ENCODE measurements around the gene RAPGEF2.

RAPGEF2 gene

DNA sequence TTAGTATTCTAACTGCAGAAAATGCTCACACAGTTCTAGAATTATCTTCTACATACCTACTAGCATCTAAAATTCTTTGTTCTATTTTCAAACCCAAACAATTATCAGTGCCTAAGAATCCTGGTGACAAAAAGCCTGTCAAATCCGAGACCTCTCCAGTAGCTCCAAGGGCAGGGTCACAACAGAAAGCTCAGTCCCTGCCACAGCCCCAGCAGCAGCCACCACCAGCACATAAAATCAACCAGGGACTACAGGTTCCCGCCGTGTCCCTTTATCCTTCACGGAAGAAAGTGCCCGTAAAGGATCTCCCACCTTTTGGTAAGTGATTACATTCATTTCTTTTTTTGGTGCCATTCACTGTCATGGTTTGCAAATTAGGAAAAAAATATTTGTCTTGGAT, 243.8 kb downstream of the RAPGEF2 start:
- peaks cover 0 to 71% of the 10 kb centered on the region in 2 experiments; a peak in 1 of 3 replicates for H3K36me3 ChIP-seq (ENCODE audit: control insufficient read depth in 2 of 2, insufficient read depth in 1 of 2, low read length in 2 of 2)
- ChIA-PET POLR2A (no interaction called here), CTCF (no interaction called here)
- TF ChIP-seq ZNF211 (tag by site-specific recombination; IDR thresholded peaks at IDR 0.05; ENCODE audit: low read depth): no peak
- TF ChIP-seq, protein P1, sequence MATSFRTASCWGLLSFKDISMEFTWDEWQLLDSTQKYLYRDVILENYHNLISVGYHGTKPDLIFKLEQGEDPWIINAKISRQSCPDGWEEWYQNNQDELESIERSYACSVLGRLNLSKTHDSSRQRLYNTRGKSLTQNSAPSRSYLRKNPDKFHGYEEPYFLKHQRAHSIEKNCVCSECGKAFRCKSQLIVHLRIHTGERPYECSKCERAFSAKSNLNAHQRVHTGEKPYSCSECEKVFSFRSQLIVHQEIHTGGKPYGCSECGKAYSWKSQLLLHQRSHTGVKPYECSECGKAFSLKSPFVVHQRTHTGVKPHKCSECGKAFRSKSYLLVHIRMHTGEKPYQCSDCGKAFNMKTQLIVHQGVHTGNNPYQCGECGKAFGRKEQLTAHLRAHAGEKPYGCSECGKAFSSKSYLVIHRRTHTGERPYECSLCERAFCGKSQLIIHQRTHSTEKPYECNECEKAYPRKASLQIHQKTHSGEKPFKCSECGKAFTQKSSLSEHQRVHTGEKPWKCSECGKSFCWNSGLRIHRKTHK (tag by site-specific recombination; IDR thresholded peaks at IDR 0.05): no peak
- no peak for TF ChIP-seq ZEB2 (tag by site-specific recombination; IDR thresholded peaks at IDR 0.05)
- TF ChIP-seq RBAK (tag by site-specific recombination; IDR thresholded peaks at IDR 0.05): no peak
- no peak for TF ChIP-seq ZNF529 (tag by site-specific recombination; IDR thresholded peaks at IDR 0.05; ENCODE audit: insufficient replicate concordance)
- TF ChIP-seq ZNF521 (tag by site-specific recombination; IDR thresholded peaks at IDR 0.05): no peak
- TF ChIP-seq, protein P2, sequence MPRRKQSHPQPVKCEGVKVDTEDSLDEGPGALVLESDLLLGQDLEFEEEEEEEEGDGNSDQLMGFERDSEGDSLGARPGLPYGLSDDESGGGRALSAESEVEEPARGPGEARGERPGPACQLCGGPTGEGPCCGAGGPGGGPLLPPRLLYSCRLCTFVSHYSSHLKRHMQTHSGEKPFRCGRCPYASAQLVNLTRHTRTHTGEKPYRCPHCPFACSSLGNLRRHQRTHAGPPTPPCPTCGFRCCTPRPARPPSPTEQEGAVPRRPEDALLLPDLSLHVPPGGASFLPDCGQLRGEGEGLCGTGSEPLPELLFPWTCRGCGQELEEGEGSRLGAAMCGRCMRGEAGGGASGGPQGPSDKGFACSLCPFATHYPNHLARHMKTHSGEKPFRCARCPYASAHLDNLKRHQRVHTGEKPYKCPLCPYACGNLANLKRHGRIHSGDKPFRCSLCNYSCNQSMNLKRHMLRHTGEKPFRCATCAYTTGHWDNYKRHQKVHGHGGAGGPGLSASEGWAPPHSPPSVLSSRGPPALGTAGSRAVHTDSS (tag by site-specific recombination; IDR thresholded peaks at IDR 0.05): no peak
- TF ChIP-seq ZNF155 (tag by site-specific recombination; IDR thresholded peaks at IDR 0.05): no peak
- no peak for TF ChIP-seq SETDB1 (IDR thresholded peaks at IDR 0.05; ENCODE audit: insufficient read length, low read length)
- TF ChIP-seq ZFP3 (tag by site-specific recombination; IDR thresholded peaks at IDR 0.05; ENCODE audit: low read depth): no peak
- TF ChIP-seq ZFP69B (tag by site-specific recombination; IDR thresholded peaks at IDR 0.05): no peak
- no peak for TF ChIP-seq ZNF660 (tag by site-specific recombination; IDR thresholded peaks at IDR 0.05)
- no peak for TF ChIP-seq ZNF623 (tag by site-specific recombination; IDR thresholded peaks at IDR 0.05)
- TF ChIP-seq ZNF488 (tag by site-specific recombination; IDR thresholded peaks at IDR 0.05): no peak
- no peak overlapping the region for H3K27ac ChIP-seq (ENCODE audit: extremely low read depth, low read depth, low read length)
- H3K4me3 ChIP-seq (ENCODE audit: low read depth, low read length): no peak overlapping the region
- H3K9me3 ChIP-seq (ENCODE audit: control insufficient read depth, insufficient read depth, low read depth, low read length): no peaks in the 10 kb centered on the region
- no peaks in the 10 kb centered on the region for H3K4me1 ChIP-seq (ENCODE audit: control insufficient read depth, insufficient read depth, low read length)

DNA sequence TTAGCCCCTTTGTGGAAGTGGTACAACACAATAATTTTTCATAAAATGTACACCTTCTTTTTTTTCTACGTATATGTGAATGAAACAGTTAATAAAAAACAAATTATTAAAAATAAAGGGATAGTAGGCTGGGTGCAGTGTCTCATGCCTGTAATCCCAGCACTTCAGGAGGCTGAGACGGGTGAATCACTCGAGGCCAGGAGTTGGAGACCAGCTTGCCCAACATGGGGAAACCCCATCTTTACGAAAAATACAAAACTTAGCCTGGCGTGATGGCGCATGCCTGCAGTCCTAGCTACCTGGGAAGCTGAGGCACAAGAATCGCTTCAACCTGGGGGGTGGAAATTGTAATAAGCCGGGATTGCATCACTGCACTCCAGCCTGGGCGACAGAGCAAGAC, 244.9 kb downstream of the RAPGEF2 start:
- peaks cover 0 to 71% of the 10 kb centered on the region in 2 experiments; a peak in 1 of 3 replicates for H3K36me3 ChIP-seq (ENCODE audit: control insufficient read depth in 2 of 2, insufficient read depth in 1 of 2, low read length in 2 of 2)
- CTCF ChIA-PET: no interaction called here
- POLR2A ChIA-PET: no interaction called here
- no peaks in the 10 kb centered on the region for H3K4me1 ChIP-seq (ENCODE audit: control insufficient read depth, insufficient read depth, low read length)
- no peak overlapping the region for H3K4me3 ChIP-seq (ENCODE audit: low read depth, low read length)
- H3K9me3 ChIP-seq (ENCODE audit: control insufficient read depth, insufficient read depth, low read depth, low read length): no peaks in the 10 kb centered on the region
- no peak overlapping the region for H3K27ac ChIP-seq (ENCODE audit: extremely low read depth, low read depth, low read length)
- TF ChIP-seq ZNF747 (tag by site-specific recombination; IDR thresholded peaks at IDR 0.05) (no peak), GLI2 (tag by site-specific recombination; IDR thresholded peaks at IDR 0.05; ENCODE audit: borderline replicate concordance, low read depth) (no peak), ZXDB (tag by site-specific recombination; IDR thresholded peaks at IDR 0.05) (no peak), ZNF398 (tag by site-specific recombination; IDR thresholded peaks at IDR 0.05) (no peak), ZBTB17 (tag by site-specific recombination; IDR thresholded peaks at IDR 0.05) (no peak), ZNF514 (tag by site-specific recombination; IDR thresholded peaks at IDR 0.05) (no peak), ZFP41 (tag by site-specific recombination; IDR thresholded peaks at IDR 0.05; ENCODE audit: borderline replicate concordance) (no peak), ZNF138 (tag by site-specific recombination; IDR thresholded peaks at IDR 0.05; ENCODE audit: borderline replicate concordance) (no peak), SCRT2 (tag by site-specific recombination; IDR thresholded peaks at IDR 0.05) (no peak), TCF7L2 (IDR thresholded peaks at IDR 0.05; ENCODE audit: borderline replicate concordance, low read depth, low read length) (no peak), PATZ1 (tag by site-specific recombination; IDR thresholded peaks at IDR 0.05) (no peak), ZNF843 (tag by site-specific recombination; IDR thresholded peaks at IDR 0.05) (no peak), ZNF521 (tag by site-specific recombination; IDR thresholded peaks at IDR 0.05) (no peak)
- TF ChIP-seq, protein P3, sequence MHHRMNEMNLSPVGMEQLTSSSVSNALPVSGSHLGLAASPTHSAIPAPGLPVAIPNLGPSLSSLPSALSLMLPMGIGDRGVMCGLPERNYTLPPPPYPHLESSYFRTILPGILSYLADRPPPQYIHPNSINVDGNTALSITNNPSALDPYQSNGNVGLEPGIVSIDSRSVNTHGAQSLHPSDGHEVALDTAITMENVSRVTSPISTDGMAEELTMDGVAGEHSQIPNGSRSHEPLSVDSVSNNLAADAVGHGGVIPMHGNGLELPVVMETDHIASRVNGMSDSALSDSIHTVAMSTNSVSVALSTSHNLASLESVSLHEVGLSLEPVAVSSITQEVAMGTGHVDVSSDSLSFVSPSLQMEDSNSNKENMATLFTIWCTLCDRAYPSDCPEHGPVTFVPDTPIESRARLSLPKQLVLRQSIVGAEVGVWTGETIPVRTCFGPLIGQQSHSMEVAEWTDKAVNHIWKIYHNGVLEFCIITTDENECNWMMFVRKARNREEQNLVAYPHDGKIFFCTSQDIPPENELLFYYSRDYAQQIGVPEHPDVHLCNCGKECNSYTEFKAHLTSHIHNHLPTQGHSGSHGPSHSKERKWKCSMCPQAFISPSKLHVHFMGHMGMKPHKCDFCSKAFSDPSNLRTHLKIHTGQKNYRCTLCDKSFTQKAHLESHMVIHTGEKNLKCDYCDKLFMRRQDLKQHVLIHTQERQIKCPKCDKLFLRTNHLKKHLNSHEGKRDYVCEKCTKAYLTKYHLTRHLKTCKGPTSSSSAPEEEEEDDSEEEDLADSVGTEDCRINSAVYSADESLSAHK (tag by site-specific recombination; IDR thresholded peaks at IDR 0.05): no peak

All from HEK293 (cell line).